ENCODE data around the gene SPTBN5.

DNA sequence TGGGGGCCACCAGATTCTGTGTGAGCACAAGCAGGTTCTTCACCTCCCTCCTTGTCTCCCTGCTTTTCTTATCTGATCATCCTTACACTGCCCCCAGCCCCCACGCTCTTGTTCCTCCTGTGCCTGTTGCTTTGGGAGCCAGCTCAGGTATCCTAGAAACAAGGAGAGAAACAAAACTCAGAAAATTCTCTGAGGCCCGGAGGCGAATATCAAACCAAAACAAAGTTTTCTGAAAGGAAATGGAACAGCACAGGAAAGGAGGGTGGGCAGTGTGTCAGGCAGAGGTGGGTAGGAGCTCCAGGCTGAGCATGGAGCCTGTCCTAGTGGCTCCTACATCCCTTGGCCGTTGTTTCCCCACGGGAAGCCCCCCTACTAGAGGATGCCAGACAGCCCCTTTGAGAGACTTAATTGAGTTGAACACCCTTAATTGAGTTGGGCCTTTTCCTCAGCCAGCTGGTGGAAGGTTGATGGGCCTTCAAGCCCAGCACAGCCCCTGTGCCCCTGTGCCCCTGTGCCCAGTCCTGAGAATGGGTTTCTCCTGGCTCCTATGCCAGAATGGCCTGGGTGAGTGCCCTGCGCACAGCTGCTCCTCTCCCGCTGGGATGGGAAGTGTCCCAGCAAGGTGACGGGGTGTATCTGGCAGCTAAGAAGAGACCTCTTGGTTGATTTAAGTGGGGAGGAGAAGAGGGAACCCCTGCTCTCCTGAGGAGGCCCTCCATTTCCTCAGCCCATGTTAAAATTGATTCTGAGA is 88.8 kb downstream of the SPTBN5 start:
- no peak for TF ChIP-seq TAF1 (IDR thresholded peaks at IDR 0.05; ENCODE audit: borderline replicate concordance, insufficient read depth, low read length)
- no peak for TF ChIP-seq POLR2AphosphoS5 (IDR thresholded peaks at IDR 0.05; ENCODE audit: low read depth, low read length)
- TF ChIP-seq, protein P1, sequence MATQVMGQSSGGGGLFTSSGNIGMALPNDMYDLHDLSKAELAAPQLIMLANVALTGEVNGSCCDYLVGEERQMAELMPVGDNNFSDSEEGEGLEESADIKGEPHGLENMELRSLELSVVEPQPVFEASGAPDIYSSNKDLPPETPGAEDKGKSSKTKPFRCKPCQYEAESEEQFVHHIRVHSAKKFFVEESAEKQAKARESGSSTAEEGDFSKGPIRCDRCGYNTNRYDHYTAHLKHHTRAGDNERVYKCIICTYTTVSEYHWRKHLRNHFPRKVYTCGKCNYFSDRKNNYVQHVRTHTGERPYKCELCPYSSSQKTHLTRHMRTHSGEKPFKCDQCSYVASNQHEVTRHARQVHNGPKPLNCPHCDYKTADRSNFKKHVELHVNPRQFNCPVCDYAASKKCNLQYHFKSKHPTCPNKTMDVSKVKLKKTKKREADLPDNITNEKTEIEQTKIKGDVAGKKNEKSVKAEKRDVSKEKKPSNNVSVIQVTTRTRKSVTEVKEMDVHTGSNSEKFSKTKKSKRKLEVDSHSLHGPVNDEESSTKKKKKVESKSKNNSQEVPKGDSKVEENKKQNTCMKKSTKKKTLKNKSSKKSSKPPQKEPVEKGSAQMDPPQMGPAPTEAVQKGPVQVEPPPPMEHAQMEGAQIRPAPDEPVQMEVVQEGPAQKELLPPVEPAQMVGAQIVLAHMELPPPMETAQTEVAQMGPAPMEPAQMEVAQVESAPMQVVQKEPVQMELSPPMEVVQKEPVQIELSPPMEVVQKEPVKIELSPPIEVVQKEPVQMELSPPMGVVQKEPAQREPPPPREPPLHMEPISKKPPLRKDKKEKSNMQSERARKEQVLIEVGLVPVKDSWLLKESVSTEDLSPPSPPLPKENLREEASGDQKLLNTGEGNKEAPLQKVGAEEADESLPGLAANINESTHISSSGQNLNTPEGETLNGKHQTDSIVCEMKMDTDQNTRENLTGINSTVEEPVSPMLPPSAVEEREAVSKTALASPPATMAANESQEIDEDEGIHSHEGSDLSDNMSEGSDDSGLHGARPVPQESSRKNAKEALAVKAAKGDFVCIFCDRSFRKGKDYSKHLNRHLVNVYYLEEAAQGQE (IDR thresholded peaks at IDR 0.05; ENCODE audit: insufficient read depth in 1 of 2, low read depth in 2 of 2, low read length in 2 of 2): no peak
